Testis (tissue), 2 donors: ENCODE data around the gene RASGEF1C.

Source experiments
- CTCF ChIP-seq, 3 experiments: fragments of 450-650 bp in 2 of 3; fragments of 200-600 bp in 1 of 3; sonication (generic) in 1 of 3; IDR thresholded peaks; one replicate each; pipeline ENCODE4 v1.5.1; 2016 to 2019; ENCODE audit warnings: antibody characterized with exemption in 3 of 3, mild to moderate bottlenecking in 2 of 3, moderate library complexity in 1 of 3
- POLR2A ChIP-seq: fragments of 450-650 bp; IDR thresholded peaks from one replicate; pipeline ENCODE4 v1.6.1; 2017; ENCODE audit warnings: antibody characterized with exemption, mild to moderate bottlenecking, moderate library complexity

- TF ChIP-seq CTCF (IDR thresholded peaks at IDR 0.05) (no peak), POLR2A (no peak)
Observed at GRCh38 chr5:180217797-180218196, 8.8 kb upstream of the RASGEF1C start.
